Trophoblast cell (in vitro differentiated cells and primary cell): ENCODE results near the gene TINAG.

Experiments
- DNase-seq, 2 donors: peaks; one replicate each; pipeline ENCODE4 v3.0.0-alpha.2; 2016
- H2AFZ ChIP-seq: 2 replicates; pipeline ENCODE4 v1.6.1; 2013; ENCODE audit warnings: low read length, moderate library complexity, mild to moderate bottlenecking; ENCODE audit not compliant: insufficient read depth, poor library complexity
- H2AK5ac ChIP-seq: 2 replicates; pipeline ENCODE4 v1.6.1; 2013; ENCODE audit warnings: mild to moderate bottlenecking, low read length
- H2BK120ac ChIP-seq: 2 replicates; pipeline ENCODE4 v1.6.1; 2013; ENCODE audit warnings: low read length, mild to moderate bottlenecking, moderate library complexity; ENCODE audit not compliant: insufficient read depth, poor library complexity
- H2BK12ac ChIP-seq: 2 replicates; pipeline ENCODE4 v1.6.1; 2013; ENCODE audit warnings: mild to moderate bottlenecking, low read length, moderate library complexity
- H2BK5ac ChIP-seq: 2 replicates; pipeline ENCODE4 v1.6.1; 2013; ENCODE audit warnings: low read length, low read depth, moderate library complexity, mild to moderate bottlenecking; ENCODE audit not compliant: poor library complexity
- H3K14ac ChIP-seq: 2 replicates; pipeline ENCODE4 v1.6.1; 2013; ENCODE audit warnings: mild to moderate bottlenecking, low read length
- H3K18ac ChIP-seq: 2 replicates; pipeline ENCODE4 v1.6.1; 2013; ENCODE audit warnings: mild to moderate bottlenecking, low read length
- H3K23ac ChIP-seq: 2 replicates; pipeline ENCODE4 v1.6.1; 2013; ENCODE audit warnings: low read length
- H3K27ac ChIP-seq: 2 replicates; pipeline ENCODE4 v1.5.1; 2013; ENCODE audit warnings: low read depth, mild to moderate bottlenecking, inconsistent platforms, low read length, moderate library complexity
- H3K27me3 ChIP-seq: 2 replicates; pipeline ENCODE4 v1.6.1; 2013; ENCODE audit warnings: inconsistent platforms, mild to moderate bottlenecking, low read length, moderate library complexity; ENCODE audit not compliant: insufficient read depth
- H3K36me3 ChIP-seq, 2 experiments: 1 replicate in 1 of 2; 2 replicates in 1 of 2; pipeline ENCODE4 v1.6.1; 2013; ENCODE audit warnings: low read length in 2 of 2, mild to moderate bottlenecking in 2 of 2, moderate library complexity in 1 of 2; ENCODE audit not compliant: insufficient read depth in 2 of 2, control insufficient read depth in 1 of 2
- H3K4ac ChIP-seq: 2 replicates; pipeline ENCODE4 v1.6.1; 2013; ENCODE audit warnings: low read depth, mild to moderate bottlenecking, low read length, moderate library complexity
- H3K4me1 ChIP-seq, 2 experiments: 1 replicate in 1 of 2; 2 replicates in 1 of 2; pipeline ENCODE4 v1.6.1; 2013; ENCODE audit warnings: low read length in 2 of 2, mild to moderate bottlenecking in 2 of 2, moderate library complexity in 1 of 2; ENCODE audit not compliant: insufficient read depth in 2 of 2, control insufficient read depth in 1 of 2
- H3K4me2 ChIP-seq: 2 replicates; pipeline ENCODE4 v1.6.1; 2013; ENCODE audit warnings: inconsistent platforms, mild to moderate bottlenecking, low read length, moderate library complexity
- H3K4me3 ChIP-seq: 2 replicates; pipeline ENCODE4 v1.5.1; 2013; ENCODE audit warnings: mild to moderate bottlenecking, low read depth, low read length, inconsistent platforms
- H3K79me1 ChIP-seq: one replicate; pipeline ENCODE4 v1.6.1; 2013; ENCODE audit warnings: low read length
- H3K79me2 ChIP-seq: 2 replicates; pipeline ENCODE4 v1.6.1; 2013; ENCODE audit warnings: low read length, mild to moderate bottlenecking; ENCODE audit not compliant: control insufficient read depth, insufficient read depth, poor library complexity
- H3K9ac ChIP-seq: 2 replicates; pipeline ENCODE4 v1.6.1; 2013; ENCODE audit warnings: mild to moderate bottlenecking, low read length
- H3K9me3 ChIP-seq: 2 replicates; pipeline ENCODE4 v1.6.1; 2013; ENCODE audit warnings: low read depth, mild to moderate bottlenecking, control low read depth, inconsistent platforms, low read length; ENCODE audit not compliant: insufficient read depth
- H4K12ac ChIP-seq: 2 replicates; pipeline ENCODE4 v1.6.1; 2013; ENCODE audit warnings: low read depth, mild to moderate bottlenecking, low read length, moderate library complexity
- H4K8ac ChIP-seq: 2 replicates; pipeline ENCODE4 v1.6.1; 2013; ENCODE audit warnings: low read depth, mild to moderate bottlenecking, low read length, moderate library complexity
- H4K91ac ChIP-seq: one replicate; pipeline ENCODE4 v1.6.1; 2013; ENCODE audit warnings: low read depth, mild to moderate bottlenecking, low read length, moderate library complexity
- WGBS: extraction: QIAGEN DNeasy Blood & Tissue Kit; methylation state at CpG from one replicate; pipeline ENCODE4 v1.1.7; 2013; ENCODE audit warnings: missing lambda C conversion rate; ENCODE audit not compliant: insufficient read length, insufficient coverage; ENCODE audit errors: extremely low coverage; 5-methylcytosine and 5-hydroxymethylcytosine counted together

TINAG gene

GRCh38 chr6:54427396-54427937 is 119.2 kb downstream of the TINAG start:
- Histone ChIP-seq H2AK5ac (no peak overlapping the region), H3K27me3 (no peaks in the 10 kb centered on the region), H4K91ac (no peak overlapping the region), H2BK5ac (no peak overlapping the region), H3K79me2 (no peaks in the 10 kb centered on the region), H4K8ac (no peak overlapping the region), H3K9me3 (no peaks in the 10 kb centered on the region), H3K18ac (no peak overlapping the region), H3K4me3 (no peak overlapping the region), H3K4me1 (no peaks in the 10 kb centered on the region), H3K4me2 (no peak overlapping the region), H4K12ac (no peak overlapping the region), H3K23ac (no peak overlapping the region), H3K9ac (no peak overlapping the region), H3K36me3 (no peaks in the 10 kb centered on the region), H2BK12ac (no peak overlapping the region), H2BK120ac (no peak overlapping the region), H2AFZ (no peak overlapping the region), H3K4ac (no peak overlapping the region), H3K27ac (no peak overlapping the region), H3K14ac (no peak overlapping the region), H3K79me1 (no peaks in the 10 kb centered on the region)
- no CpG with 5 or more reads among the region's 1 CpG for WGBS
- DNase-seq, result no peak

DNA sequence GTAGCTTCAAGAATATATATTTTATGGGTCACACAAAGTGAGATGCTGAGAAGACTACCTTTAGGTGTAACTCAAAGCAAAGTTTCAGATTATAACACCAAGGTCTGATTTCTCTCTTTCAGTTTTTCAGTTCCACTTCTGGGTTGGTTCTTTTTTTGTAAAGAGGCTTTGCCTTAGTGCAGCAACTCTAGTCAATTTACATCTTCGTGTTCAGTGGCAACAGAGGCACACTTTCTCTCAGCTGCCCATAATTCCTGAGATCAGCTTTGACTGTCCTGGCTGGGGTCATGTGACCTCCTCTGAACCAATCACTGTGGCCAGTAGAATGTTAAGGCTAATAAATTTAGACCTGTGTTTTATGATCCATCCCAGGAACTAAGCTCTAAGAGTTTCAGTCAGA is 120.2 kb downstream of the TINAG start:
- H3K36me3 ChIP-seq, result no peaks in the 10 kb centered on the region
- H2BK5ac ChIP-seq, result no peak overlapping the region
- H3K79me1 ChIP-seq, result no peaks in the 10 kb centered on the region
- no peaks in the 10 kb centered on the region for H3K27me3 ChIP-seq
- DNase-seq, result no peak
- no peaks in the 10 kb centered on the region for H3K9me3 ChIP-seq
- no peak overlapping the region for H3K27ac ChIP-seq
- WGBS, result no CpG with 5 or more reads among the region's 1 CpG
- no peaks in the 10 kb centered on the region for H3K4me1 ChIP-seq
- H3K4ac ChIP-seq, result no peak overlapping the region
- no peak overlapping the region for H2BK120ac ChIP-seq
- H3K4me3 ChIP-seq, result no peak overlapping the region
- no peak overlapping the region for H3K14ac ChIP-seq
- H3K79me2 ChIP-seq, result no peaks in the 10 kb centered on the region
- H3K9ac ChIP-seq, result no peak overlapping the region
- no peak overlapping the region for H3K4me2 ChIP-seq
- H2BK12ac ChIP-seq, result no peak overlapping the region
- H3K18ac ChIP-seq, result no peak overlapping the region
- no peak overlapping the region for H2AFZ ChIP-seq
- no peak overlapping the region for H4K8ac ChIP-seq
- no peak overlapping the region for H2AK5ac ChIP-seq
- no peak overlapping the region for H4K12ac ChIP-seq
- no peak overlapping the region for H4K91ac ChIP-seq
- H3K23ac ChIP-seq, result no peak overlapping the region

GRCh38 chr6:54431466-54431865 is 123.2 kb downstream of the TINAG start:
- no peak overlapping the region for H2BK120ac ChIP-seq

More at GRCh38 chr6:54431466-54431865, 123.2 kb downstream of the TINAG start:
- no peak overlapping the region for H3K4me2 ChIP-seq
- H3K9ac ChIP-seq, result no peak overlapping the region
- H2AFZ ChIP-seq, result no peak overlapping the region
- no peak overlapping the region for H2BK12ac ChIP-seq
- no peak overlapping the region for H3K18ac ChIP-seq
- H2BK5ac ChIP-seq, result no peak overlapping the region
- DNase-seq, result no peak
- no peak overlapping the region for H4K12ac ChIP-seq
- no peak overlapping the region for H3K14ac ChIP-seq
- no peak overlapping the region for H4K91ac ChIP-seq
- H2AK5ac ChIP-seq, result no peak overlapping the region
- no peak overlapping the region for H3K4me3 ChIP-seq
- no peaks in the 10 kb centered on the region for H3K4me1 ChIP-seq
- WGBS, result no CpG with 5 or more reads among the region's 2 CpGs
- H3K36me3 ChIP-seq, result no peaks in the 10 kb centered on the region
- no peak overlapping the region for H3K23ac ChIP-seq
- no peaks in the 10 kb centered on the region for H3K79me1 ChIP-seq
- H4K8ac ChIP-seq, result no peak overlapping the region
- H3K27ac ChIP-seq, result no peak overlapping the region
- H3K27me3 ChIP-seq, result no peaks in the 10 kb centered on the region
- H3K9me3 ChIP-seq, result no peaks in the 10 kb centered on the region
- no peaks in the 10 kb centered on the region for H3K79me2 ChIP-seq
- no peak overlapping the region for H3K4ac ChIP-seq
